Stomach (tissue), 9 donors: Measurements from ENCODE around the gene TREML1. TPM values are rescaled to one million over a fixed set of nuclear protein-coding genes. Genes with fewer than 3 reads are reported as not detected.

ENCODE experiments used
- DNase-seq, 2 donors: peaks; one replicate each; pipeline versions ENCODE4 v3.0.0 to v3.0.0-alpha.2; 2013 to 2019
- H3K27ac ChIP-seq, 5 donors: fragments of 200-600 bp in 4 of 5; sonication (generic) in 4 of 5; one replicate each; pipeline ENCODE4 v1.5.1; 2013 to 2019; ENCODE audit warnings: mild to moderate bottlenecking in 1 of 5, moderate library complexity in 1 of 5
- H3K27me3 ChIP-seq, 3 donors: fragments of 200-600 bp; sonication (generic); one replicate each; pipeline ENCODE4 v1.5.1; 2017 to 2019; ENCODE audit warnings: mixed run types in 1 of 3
- H3K36me3 ChIP-seq, 4 donors: fragments of 200-600 bp; sonication (generic); 1 replicate in 3 of 4; 2 replicates in 1 of 4; pipeline ENCODE4 v1.5.1; 2016 to 2019
- H3K4me1 ChIP-seq, 4 donors: fragments of 200-600 bp; sonication (generic); one replicate each; pipeline ENCODE4 v1.5.1; 2016 to 2019
- H3K4me3 ChIP-seq, 4 donors: fragments of 200-600 bp; sonication (generic) in 3 of 4; one replicate each; pipeline ENCODE4 v1.5.1; 2016 to 2019; ENCODE audit warnings: mild to moderate bottlenecking in 1 of 4
- H3K9me3 ChIP-seq, 4 donors: fragments of 200-600 bp; sonication (generic); one replicate each; pipeline ENCODE4 v1.5.1; 2016 to 2019
- CTCF ChIP-seq, 7 experiments: fragments of 450-650 bp in 4 of 7; fragments of 200-600 bp in 3 of 7; sonication (generic) in 3 of 7; IDR thresholded peaks; one replicate each; pipeline ENCODE4 v1.5.1; 2016 to 2019; ENCODE audit warnings: antibody characterized with exemption in 7 of 7, control low read depth in 2 of 7, mild to moderate bottlenecking in 1 of 7
- EP300 ChIP-seq: sonication (generic); formaldehyde crosslinking; IDR thresholded peaks from one replicate; pipeline ENCODE4 v1.6.1; 2017; ENCODE audit warnings: antibody characterized with exemption
- POLR2A ChIP-seq, 4 donors: fragments of 450-650 bp; IDR thresholded peaks; one replicate each; pipeline ENCODE4 v1.6.1; 2016; ENCODE audit warnings: antibody characterized with exemption in 4 of 4, control low read depth in 2 of 4, mild to moderate bottlenecking in 1 of 4, moderate library complexity in 1 of 4
- POLR2AphosphoS5 ChIP-seq, 3 donors: sonication (generic); formaldehyde crosslinking; IDR thresholded peaks; one replicate each; pipeline ENCODE4 v1.6.1; 2016; ENCODE audit warnings: antibody characterized with exemption in 3 of 3
- WGBS, 5 donors: extraction: QIAGEN DNeasy Blood & Tissue Kit in 3 of 5; methylation state at CpG; one replicate each; pipeline versions ENCODE4 v1.1.5 to v1.1.7; 2013 to 2018; 5-methylcytosine and 5-hydroxymethylcytosine counted together
- intact Hi-C: fragments of 100-400 bp; cut with DNase I; formaldehyde crosslinking; loops from one replicate; pipeline ENCODE4 v1.15.1; 2023; ENCODE audit warnings: low total_unique reads
- polyA plus RNA-seq, 3 donors: library from polyadenylated mRNA; stranded (reverse); fragments of 200-250 nt; gene quantifications; one replicate each; pipeline ENCODE4 v1.2.3, GENCODE V29; 2013
- total RNA-seq, 5 donors: library from RNA; depleted of rRNA; stranded (reverse); fragments of >200 nt; gene quantifications; one replicate each; pipeline versions ENCODE4 v1.1.0 to v1.2.3, GENCODE V29; 2014 to 2016
- donor health status: healthy with polysubstance abuse.
- donor health status: Bipolar disorder and iron deficiency.
- donor health status: healthy.

Gene TREML1
- total and polyA plus RNA-seq, 8 donors, result not detected

GRCh38 chr6:41177695-41178094 is 23.5 kb upstream of the TREML1 start:
- TF ChIP-seq POLR2AphosphoS5 (IDR thresholded peaks at IDR 0.05) (no peak), POLR2A (IDR thresholded peaks at IDR 0.05) (no peak), CTCF (IDR thresholded peaks at IDR 0.05) (no peak), EP300 (no peak)
- DNase-seq, result no peak
- 88 to 91% (median 90%) methylated on average over 2 of the region's 2 CpGs for WGBS, 5 donors
- no peaks in the 10 kb centered on the region for H3K4me1 ChIP-seq
- H3K27me3 ChIP-seq, result peaks cover 0 to 12% (median 7%) of the 10 kb centered on the region in 3 donors
- intact Hi-C loops, result no loop called here
- H3K9me3 ChIP-seq, result no peaks in the 10 kb centered on the region
- no peak overlapping the region for H3K27ac ChIP-seq
- H3K36me3 ChIP-seq, result no peaks in the 10 kb centered on the region
- no peak overlapping the region for H3K4me3 ChIP-seq

- Histone ChIP-seq H3K4me1 (no peaks in the 10 kb centered on the region), H3K36me3 (no peaks in the 10 kb centered on the region), H3K4me3 (no peak overlapping the region), H3K27ac (no peak overlapping the region), H3K9me3 (no peaks in the 10 kb centered on the region), H3K27me3 (peaks cover 0 to 12% (median 7%) of the 10 kb centered on the region in 3 donors)
- DNase-seq, result no peak
- intact Hi-C loops, result no loop called here
- WGBS, 5 donors, result 61 to 71% (median 64%) methylated on average over 3 of the region's 3 CpGs
- no peak for TF ChIP-seq CTCF (IDR thresholded peaks at IDR 0.05)
- TF ChIP-seq POLR2AphosphoS5 (IDR thresholded peaks at IDR 0.05), result no peak
- no peak for TF ChIP-seq EP300
- no peak for TF ChIP-seq POLR2A (IDR thresholded peaks at IDR 0.05)
Measured at GRCh38 chr6:41177287-41177686, 23.1 kb upstream of the TREML1 start.

GRCh38 chr6:41176189-41176588 is 22.0 kb upstream of the TREML1 start:
- Histone ChIP-seq H3K4me3 (no peak overlapping the region), H3K36me3 (no peaks in the 10 kb centered on the region), H3K4me1 (no peaks in the 10 kb centered on the region), H3K27ac (no peak overlapping the region), H3K27me3 (peaks cover 0 to 12% (median 7%) of the 10 kb centered on the region in 3 donors), H3K9me3 (no peaks in the 10 kb centered on the region)
- intact Hi-C loops, result no loop called here
- no peak for DNase-seq
- 81 to 89% (median 84%) methylated on average over 12 of the region's 12 CpGs for WGBS, 5 donors
- no peak for TF ChIP-seq POLR2A (IDR thresholded peaks at IDR 0.05)
- no peak for TF ChIP-seq POLR2AphosphoS5 (IDR thresholded peaks at IDR 0.05)
- no peak for TF ChIP-seq EP300
- TF ChIP-seq CTCF (IDR thresholded peaks at IDR 0.05), result no peak

GRCh38 chr6:41175084-41175483 is 20.9 kb upstream of the TREML1 start:
- DNase-seq, result no peak
- Histone ChIP-seq H3K9me3 (no peaks in the 10 kb centered on the region), H3K36me3 (no peaks in the 10 kb centered on the region), H3K27ac (no peak overlapping the region), H3K4me3 (no peak overlapping the region), H3K27me3 (peaks cover 0 to 7% (median 4%) of the 10 kb centered on the region in 3 donors), H3K4me1 (no peaks in the 10 kb centered on the region)
- TF ChIP-seq EP300 (no peak), POLR2A (IDR thresholded peaks at IDR 0.05) (no peak), POLR2AphosphoS5 (IDR thresholded peaks at IDR 0.05) (no peak), CTCF (IDR thresholded peaks at IDR 0.05) (no peak)
- intact Hi-C loops, result no loop called here
- WGBS, 5 donors, result 81 to 95% (median 93%) methylated on average over 1 of the region's 1 CpG
